HS-5 (cell line): ENCODE measurements around the gene ZNF513.
"Not testable (repeated sequence)": the region's sequence is repeated elsewhere in the genome, so short reads cannot be mapped to it uniquely, and the experiment has no call there.

ENCODE experiments used
- DNase-seq: peaks from one replicate; pipeline ENCODE4 v3.0.0-alpha.2; 2012; ENCODE audit warnings: low read depth

ZNF513 gene

GRCh38 chr2:27356056-27356381, 24.5 kb downstream of the ZNF513 start:
- DNase-seq, result no peak

GRCh38 chr2:27354597-27354927, 26.0 kb downstream of the ZNF513 start:
- DNase-seq, result no peak

GRCh38 chr2:27353762-27354596, 26.6 kb downstream of the ZNF513 start:
- no peak for DNase-seq

GRCh38 chr2:27353386-27353761, 27.2 kb downstream of the ZNF513 start:
- not testable (repeated sequence) for DNase-seq

DNA sequence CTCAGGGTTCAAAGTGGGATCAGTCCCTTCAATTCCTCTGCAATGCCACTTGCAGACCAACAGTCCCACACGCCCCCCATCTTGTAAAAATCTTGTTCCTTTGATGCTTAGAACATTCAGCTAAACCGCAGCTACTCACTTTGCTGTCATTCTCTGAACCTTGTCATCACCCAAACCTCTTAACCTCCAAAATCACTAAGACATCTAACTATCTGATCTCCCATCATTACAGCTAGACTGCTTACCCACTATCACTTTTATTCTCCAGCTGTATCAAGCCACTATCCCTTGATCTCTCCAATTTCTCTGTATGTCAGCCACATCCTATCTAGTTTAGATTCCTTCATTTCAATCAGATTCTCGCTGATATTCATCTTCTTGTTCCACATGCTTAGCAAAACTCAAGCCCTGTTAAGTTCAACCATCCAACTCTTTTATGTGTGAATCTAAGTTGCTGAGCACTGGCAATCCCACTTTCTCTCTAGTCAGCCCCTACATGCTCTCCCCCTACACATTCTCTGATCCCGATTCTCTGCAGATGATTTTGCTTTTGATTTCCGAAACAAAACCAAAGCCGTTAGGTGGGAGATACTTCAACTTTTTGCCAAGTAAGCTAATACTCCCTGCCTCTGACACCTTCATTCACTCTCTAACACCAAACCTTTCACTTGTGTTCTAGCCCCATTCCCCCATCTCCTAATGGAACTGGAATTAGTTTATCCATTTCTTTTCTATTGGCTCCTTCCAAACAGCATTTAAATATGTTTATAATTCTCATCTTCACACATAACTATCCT, 28.5 kb downstream of the ZNF513 start:
- no peak for DNase-seq

DNA sequence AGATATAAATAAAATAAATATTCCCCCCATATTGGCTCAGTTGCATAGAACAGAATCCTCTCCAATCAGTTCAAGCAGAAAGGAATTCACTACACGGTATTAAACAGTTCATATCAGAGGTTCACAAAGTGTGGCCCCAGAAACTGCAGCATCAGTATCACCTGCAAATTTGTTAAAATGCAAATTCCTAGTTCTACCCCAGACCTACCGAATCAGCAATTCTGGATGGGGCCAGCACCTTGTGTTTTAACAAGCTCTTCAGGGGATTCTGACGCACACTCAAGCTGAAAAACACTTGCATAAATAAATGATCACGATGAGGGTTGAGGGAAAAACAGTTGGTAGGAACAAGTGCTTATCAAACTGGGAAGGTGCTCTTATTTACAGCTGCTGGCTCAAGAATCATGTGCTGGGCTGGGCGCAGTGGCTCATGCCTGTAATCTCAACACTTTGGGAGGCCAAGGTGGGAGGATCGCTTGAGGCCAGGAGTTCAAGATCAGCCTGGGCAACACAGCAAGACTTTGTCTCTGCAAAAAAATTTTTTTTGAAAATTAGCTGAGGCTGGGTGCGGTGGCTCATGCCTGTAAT, 30.3 kb downstream of the ZNF513 start:
- no peak for DNase-seq

GRCh38 chr2:27347641-27348040, 32.9 kb downstream of the ZNF513 start:
- no peak for DNase-seq

- DNase-seq, result no peak
These were observed 44.4 kb downstream of the ZNF513 start for GRCh38 chr2:27336173-27336572.

DNA sequence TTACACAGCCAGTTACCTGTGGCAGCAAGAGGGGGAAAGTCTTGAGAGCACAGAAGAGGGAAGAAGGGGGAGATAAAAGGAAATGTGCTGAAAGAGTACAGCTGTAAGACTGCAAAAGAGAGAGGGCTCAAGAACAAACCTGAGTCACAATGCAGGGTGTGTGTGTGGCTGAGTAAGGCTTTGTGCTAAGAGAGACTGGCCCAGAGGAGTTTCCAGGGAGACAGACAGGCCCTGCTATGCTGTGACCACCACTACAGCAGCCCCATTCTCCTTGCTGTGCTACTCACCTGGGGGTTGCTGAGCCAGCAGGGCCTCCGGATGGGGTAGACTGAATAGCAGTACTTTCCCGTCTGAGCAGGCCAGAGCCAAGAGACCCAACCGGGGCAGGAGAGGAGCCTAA, 45.2 kb downstream of the ZNF513 start:
- no peak for DNase-seq
